Vagina (tissue), 2 donors: Measurements from ENCODE around the gene CAMK2N2. TPM values are rescaled to one million over a fixed set of nuclear protein-coding genes. Genes with fewer than 3 reads are reported as not detected.

Experiments
- DNase-seq, 2 donors: peaks; one replicate each; pipeline ENCODE4 v3.0.0-alpha.2; 2017; ENCODE audit errors: extremely low spot score in 2 of 2
- H3K27ac ChIP-seq: fragments of 200-600 bp; sonication (generic); one replicate; pipeline ENCODE4 v1.5.1; 2019
- H3K27me3 ChIP-seq: fragments of 200-600 bp; sonication (generic); one replicate; pipeline ENCODE4 v1.5.1; 2019
- H3K36me3 ChIP-seq, 2 donors: fragments of 200-600 bp; sonication (generic); one replicate each; pipeline ENCODE4 v1.5.1; 2017 to 2019
- H3K4me1 ChIP-seq: fragments of 200-600 bp; sonication (generic); one replicate; pipeline ENCODE4 v1.5.1; 2019
- H3K4me3 ChIP-seq, 2 donors: fragments of 200-600 bp; sonication (generic); 1 replicate in 1 of 2; 2 replicates in 1 of 2; pipeline ENCODE4 v1.5.1; 2016 to 2019
- H3K9me3 ChIP-seq: fragments of 200-600 bp; sonication (generic); one replicate; pipeline ENCODE4 v1.5.1; 2019
- CTCF ChIP-seq, 3 experiments: fragments of 450-650 bp in 2 of 3; fragments of 200-600 bp in 1 of 3; sonication (generic) in 1 of 3; IDR thresholded peaks; one replicate each; pipeline ENCODE4 v1.5.1; 2017 to 2019; ENCODE audit warnings: antibody characterized with exemption in 3 of 3, mild to moderate bottlenecking in 2 of 3, moderate library complexity in 2 of 3
- POLR2A ChIP-seq, 2 donors: fragments of 450-650 bp; IDR thresholded peaks; one replicate each; pipeline ENCODE4 v1.6.1; 2017; ENCODE audit warnings: antibody characterized with exemption in 2 of 2, mild to moderate bottlenecking in 2 of 2, moderate library complexity in 2 of 2
- POLR2AphosphoS5 ChIP-seq, 2 donors: sonication (generic); formaldehyde crosslinking; IDR thresholded peaks; one replicate each; pipeline ENCODE4 v1.9.0; 2017; ENCODE audit warnings: antibody characterized with exemption in 2 of 2, mild to moderate bottlenecking in 2 of 2, low read depth in 1 of 2; ENCODE audit not compliant: insufficient read depth in 1 of 2
- intact Hi-C: fragments of 100-400 bp; cut with DNase I; formaldehyde crosslinking; loops from one replicate; pipeline ENCODE4 v1.15.1; 2023
- microRNA counts, 2 donors: library from miRNA; unstranded; fragments of <30 nt; microRNA quantifications; one replicate each; lab custom pipeline; 2016 to 2017
- microRNA-seq: library from miRNA; unstranded; fragments of <30 nt; microRNA quantifications from one replicate; pipeline ENCODE4, GENCODE V29; 2017; ENCODE audit warnings: borderline number of aligned reads, borderline replicate concordance
- small RNA-seq: library from RNA; depleted of rRNA; stranded (forward); fragments of <200 nt; gene quantifications from one replicate; pipeline ENCODE3, GENCODE V24; 2016
- total RNA-seq: library from RNA; depleted of rRNA; stranded (reverse); fragments of >200 nt; gene quantifications from one replicate; pipeline ENCODE4 v1.2.3, GENCODE V29; 2016

CAMK2N2 gene
- total RNA-seq, 1 donor from 2014 or later = not detected

GRCh38 chr3:184211718-184212117 lies 49.6 kb downstream of the CAMK2N2 start:
- TF ChIP-seq CTCF (IDR thresholded peaks at IDR 0.05) (no peak), POLR2AphosphoS5 (IDR thresholded peaks at IDR 0.05; ENCODE audit: insufficient read depth in 1 of 2, low read depth in 1 of 2) (no peak), POLR2A (IDR thresholded peaks at IDR 0.05) (no peak)
- Histone ChIP-seq H3K27ac (no peak overlapping the region), H3K4me3 (no peak overlapping the region), H3K9me3 (no peaks in the 10 kb centered on the region), H3K4me1 (no peaks in the 10 kb centered on the region), H3K27me3 (no peaks in the 10 kb centered on the region), H3K36me3 (no peaks in the 10 kb centered on the region)
- DNase-seq = no peak
- intact Hi-C loops = no loop called here

- Histone ChIP-seq H3K36me3 (no peaks in the 10 kb centered on the region), H3K9me3 (no peaks in the 10 kb centered on the region), H3K27ac (no peak overlapping the region), H3K27me3 (no peaks in the 10 kb centered on the region), H3K4me3 (no peak overlapping the region), H3K4me1 (no peaks in the 10 kb centered on the region)
- TF ChIP-seq CTCF (IDR thresholded peaks at IDR 0.05) (no peak), POLR2A (IDR thresholded peaks at IDR 0.05) (no peak), POLR2AphosphoS5 (IDR thresholded peaks at IDR 0.05; ENCODE audit: insufficient read depth in 1 of 2, low read depth in 1 of 2) (no peak)
- no peak for DNase-seq
- intact Hi-C loops = no loop called here
Observed at GRCh38 chr3:184211297-184211696, 50.1 kb downstream of the CAMK2N2 start.

MicroRNA genes within 50 kb of the gene (microRNA counts, 767-probe panel; counts per million panel counts)
- microRNA hsa-miR-1224-3p (lab: Ali Mortazavi, UCI) = 238 to 261 counts per million in 2 donors
- 238 to 261 counts per million in 2 donors for microRNA hsa-miR-1224-5p (lab: Ali Mortazavi, UCI)

Small RNA genes lying within 50 kb of the gene (microRNA-seq; reads per million reads assigned to microRNA genes)
- not detected for gene MIR1224

Small RNA genes lying within 50 kb of the gene (small RNA-seq; reads per million reads assigned to genes)
- gene MIR1224 = 0.26 reads per million

Other genes starting within 250 kb of the CAMK2N2 start
- 67.5 TPM for gene ABCC5, start 243.7 kb downstream of the CAMK2N2 start, total RNA-seq
- not detected for gene HTR3D, start 229.8 kb downstream of the CAMK2N2 start, total RNA-seq
- not detected for gene HTR3C, start 208.5 kb downstream of the CAMK2N2 start, total RNA-seq
- gene HTR3E, start 164.5 kb downstream of the CAMK2N2 start, total RNA-seq = not detected
- gene EIF2B5, start 126.2 kb downstream of the CAMK2N2 start, total RNA-seq = 30.2 TPM
- 39.0 TPM for gene DVL3, start 106.2 kb downstream of the CAMK2N2 start, total RNA-seq
- 223 TPM for gene AP2M1, start 86.7 kb downstream of the CAMK2N2 start, total RNA-seq
- gene ABCF3, start 75.4 kb downstream of the CAMK2N2 start, total RNA-seq = 94.0 TPM
- gene VWA5B2, start 32.0 kb downstream of the CAMK2N2 start, total RNA-seq = 0.98 TPM
- gene ALG3, start 12.6 kb downstream of the CAMK2N2 start, total RNA-seq = 58.2 TPM
- 5.6 TPM for gene EEF1AKMT4, start 11.9 kb downstream of the CAMK2N2 start, total RNA-seq
- 1.7 TPM for gene ECE2, start 14.5 kb upstream of the CAMK2N2 start, total RNA-seq
- gene PSMD2, start 37.7 kb upstream of the CAMK2N2 start, total RNA-seq = 108 TPM
- gene EIF4G1, start 53.1 kb upstream of the CAMK2N2 start, total RNA-seq = 207 TPM
- 28.5 TPM for gene FAM131A, start 76.0 kb upstream of the CAMK2N2 start, total RNA-seq
- gene CLCN2, start 100.1 kb upstream of the CAMK2N2 start, total RNA-seq = 8.1 TPM
- gene POLR2H, start 100.2 kb upstream of the CAMK2N2 start, total RNA-seq = 64.3 TPM
- 0.74 TPM for gene THPO, start 116.7 kb upstream of the CAMK2N2 start, total RNA-seq
- gene CHRD, start 118.5 kb upstream of the CAMK2N2 start, total RNA-seq = 32.7 TPM